A549 (cell line): ENCODE data around the gene NPTXR. TPM values are rescaled to one million over a fixed set of nuclear protein-coding genes. Genes with fewer than 3 reads are reported as not detected.

ENCODE experiments used
- ATAC-seq, 2 experiments: fragments of 200-7000 bp in 1 of 2; fragments of >200 bp in 1 of 2; cut with Nextera tagmentation in 1 of 2; cut with Tn5 transposase in 1 of 2; 3 replicates each; pipeline versions ENCODE4 v1.8.0 to v1.9.1; 2018 to 2020; ENCODE audit warnings: mild to moderate bottlenecking in 1 of 2, moderate library complexity in 1 of 2
- CTCF ChIA-PET: fragments of 300-600 bp; sonication (Branson Sonifier 250); formaldehyde crosslinking; extraction: SDS; loops from one replicate; lab custom pipeline; 2021; ENCODE audit warnings: antibody characterized with exemption, inconsistent platforms; lab: Yijun Ruan, JAX
- POLR2A ChIA-PET: fragments of 350-600 bp; formaldehyde crosslinking; extraction: SDS; loops from one replicate; lab custom pipeline; 2021; ENCODE audit warnings: antibody characterized with exemption, inconsistent platforms; lab: Yijun Ruan, JAX
- DNase-seq, 2 experiments: peaks; one replicate each; pipeline versions ENCODE4 v3.0.0 to v3.0.0-alpha.2; 2011 to 2016; ENCODE audit warnings: low read depth in 1 of 2, low spot score in 1 of 2
- FAIRE-seq: peaks from 2 replicates; lab custom pipeline; 2011; peaks lifted over from hg19 to GRCh38; lab: Jason Lieb, UNC
- H3K27ac ChIP-seq, 2 experiments: fragments of >200 bp; sonication (Bioruptor Twin); formaldehyde crosslinking; 3 replicates each; pipeline ENCODE4 v1.5.1; 2016 to 2017
- H3K4me1 ChIP-seq: fragments of >200 bp; sonication (Bioruptor Twin); formaldehyde crosslinking; 3 replicates; pipeline ENCODE4 v1.6.1; 2016
- H3K4me2 ChIP-seq: fragments of >200 bp; sonication (Bioruptor Twin); formaldehyde crosslinking; 3 replicates; pipeline ENCODE4 v1.6.1; 2016
- H3K4me3 ChIP-seq: fragments of >200 bp; sonication (Bioruptor Twin); formaldehyde crosslinking; 3 replicates; pipeline ENCODE4 v1.5.1; 2016
- H3K9me3 ChIP-seq: fragments of >200 bp; sonication (Bioruptor Twin); formaldehyde crosslinking; 3 replicates; pipeline ENCODE4 v1.6.1; 2016
- BHLHE40 ChIP-seq: IDR thresholded peaks from 2 replicates; pipeline ENCODE4 v1.6.1; 2012; ENCODE audit warnings: low read depth, low read length, inconsistent platforms
- CEBPB ChIP-seq, 2 experiments: fragments of >200 bp in 1 of 2; sonication (Bioruptor Twin) in 1 of 2; formaldehyde crosslinking in 1 of 2; IDR thresholded peaks; 2 replicates each; pipeline ENCODE4 v1.6.1; 2012 to 2016
- CHD4 ChIP-seq: fragments of 200-600 bp; sonication (generic); IDR thresholded peaks from 2 replicates; pipeline ENCODE4 v1.6.1; 2016; ENCODE audit warnings: antibody characterized with exemption, mild to moderate bottlenecking, borderline replicate concordance
- EHF ChIP-seq: fragments of 250-450 bp; sonication (Bioruptor Pico); IDR thresholded peaks from 2 replicates; pipeline ENCODE4 v1.5.0; 2020; ENCODE audit warnings: mild to moderate bottlenecking
- EHMT2 ChIP-seq: fragments of 200-600 bp; sonication (generic); IDR thresholded peaks from 2 replicates; pipeline ENCODE4 v1.6.1; 2016; ENCODE audit warnings: antibody characterized with exemption, low read depth, mild to moderate bottlenecking, moderate library complexity
- FOSB ChIP-seq: fragments of 250-450 bp; sonication (Bioruptor Pico); IDR thresholded peaks from 2 replicates; pipeline ENCODE4 v1.5.0; 2020; ENCODE audit warnings: mild to moderate bottlenecking, moderate library complexity
- FOSL2 ChIP-seq, 2 experiments: fragments of 450-650 bp in 1 of 2; fragments of >200 bp in 1 of 2; sonication (Bioruptor Twin) in 1 of 2; formaldehyde crosslinking; IDR thresholded peaks; 2 replicates each; pipeline versions ENCODE4 v1.5.0 to v1.6.1; 2016 to 2020; ENCODE audit warnings: mild to moderate bottlenecking in 1 of 2, moderate library complexity in 1 of 2
- HOXA7 ChIP-seq: fragments of 250-450 bp; sonication (Bioruptor Pico); IDR thresholded peaks from 2 replicates; pipeline ENCODE4 v1.5.0; 2020; ENCODE audit warnings: mild to moderate bottlenecking, moderate library complexity
- JUN ChIP-seq, 2 experiments: fragments of >200 bp; sonication (Bioruptor Twin); formaldehyde crosslinking; IDR thresholded peaks; 2 replicates in 1 of 2; 3 replicates in 1 of 2; pipeline ENCODE4 v1.6.1; 2016 to 2017
- JUNB ChIP-seq: fragments of >200 bp; sonication (Bioruptor Twin); formaldehyde crosslinking; IDR thresholded peaks from 2 replicates; pipeline ENCODE4 v1.6.1; 2016
- KDM5A ChIP-seq: fragments of 200-600 bp; sonication (generic); IDR thresholded peaks from 2 replicates; pipeline ENCODE4 v1.6.1; 2016; ENCODE audit warnings: antibody characterized with exemption, mild to moderate bottlenecking
- MYC ChIP-seq: IDR thresholded peaks from 2 replicates; pipeline ENCODE4 v1.6.1; 2012; ENCODE audit warnings: mild to moderate bottlenecking, inconsistent platforms, low read length, improper control_type of control experiment, borderline replicate concordance
- NPAS2 ChIP-seq: fragments of 250-450 bp; sonication (Bioruptor Pico); IDR thresholded peaks from 2 replicates; pipeline ENCODE4 v1.8.0; 2022; ENCODE audit warnings: mild to moderate bottlenecking, moderate library complexity, borderline replicate concordance
- POLR2A ChIP-seq: IDR thresholded peaks from 2 replicates; pipeline ENCODE4 v1.6.1; 2012; ENCODE audit warnings: mild to moderate bottlenecking, low read length
- RARB ChIP-seq: fragments of 250-450 bp; sonication (Bioruptor Pico); IDR thresholded peaks from 2 replicates; pipeline ENCODE4 v1.8.0; 2021; ENCODE audit warnings: mild to moderate bottlenecking, moderate library complexity
- SREBF2 ChIP-seq: fragments of 450-650 bp; IDR thresholded peaks from 2 replicates; pipeline ENCODE4 v1.6.1; 2014; ENCODE audit warnings: mild to moderate bottlenecking, moderate library complexity
- WGBS: methylation state at CpG from one replicate; pipeline ENCODE4 v1.1.6; 2017; ENCODE audit errors: missing lambda C conversion rate; 5-methylcytosine and 5-hydroxymethylcytosine counted together
- polyA plus RNA-seq, 4 experiments: library from polyadenylated mRNA; depleted of rRNA in 3 of 4; stranded (reverse); fragments of >200 nt; fragmentation: RNase III in 1 of 4; extraction: RNeasy Plus Mini Kit Qiagen cat#74134 plus additional on column Dnase treatment in 1 of 4; gene quantifications; 2 replicates in 3 of 4; 3 replicates in 1 of 4; pipeline ENCODE4 v1.2.3, GENCODE V29; 2011 to 2017
- TF ChIP-seq, protein P1 (sequence below): fragments of 250-450 bp; sonication (Bioruptor Pico); IDR thresholded peaks from 2 replicates; pipeline ENCODE4 v1.5.0; 2021; ENCODE audit warnings: mild to moderate bottlenecking, moderate library complexity, borderline replicate concordance
- TF ChIP-seq, protein P2 (sequence below): fragments of >200 bp; sonication (Bioruptor Twin); formaldehyde crosslinking; IDR thresholded peaks from 2 replicates; pipeline ENCODE4 v1.6.1; 2016
- TF ChIP-seq, protein P3 (sequence below): fragments of 250-450 bp; sonication (Bioruptor Pico); IDR thresholded peaks from 2 replicates; pipeline ENCODE4 v1.5.0; 2020; ENCODE audit warnings: low read depth, mild to moderate bottlenecking, moderate library complexity

The NPTXR gene
- polyA plus RNA-seq, 2 of the 4 experiments (the other 2 are of a cell fraction) = 3.3 to 15.3 TPM

DNA sequence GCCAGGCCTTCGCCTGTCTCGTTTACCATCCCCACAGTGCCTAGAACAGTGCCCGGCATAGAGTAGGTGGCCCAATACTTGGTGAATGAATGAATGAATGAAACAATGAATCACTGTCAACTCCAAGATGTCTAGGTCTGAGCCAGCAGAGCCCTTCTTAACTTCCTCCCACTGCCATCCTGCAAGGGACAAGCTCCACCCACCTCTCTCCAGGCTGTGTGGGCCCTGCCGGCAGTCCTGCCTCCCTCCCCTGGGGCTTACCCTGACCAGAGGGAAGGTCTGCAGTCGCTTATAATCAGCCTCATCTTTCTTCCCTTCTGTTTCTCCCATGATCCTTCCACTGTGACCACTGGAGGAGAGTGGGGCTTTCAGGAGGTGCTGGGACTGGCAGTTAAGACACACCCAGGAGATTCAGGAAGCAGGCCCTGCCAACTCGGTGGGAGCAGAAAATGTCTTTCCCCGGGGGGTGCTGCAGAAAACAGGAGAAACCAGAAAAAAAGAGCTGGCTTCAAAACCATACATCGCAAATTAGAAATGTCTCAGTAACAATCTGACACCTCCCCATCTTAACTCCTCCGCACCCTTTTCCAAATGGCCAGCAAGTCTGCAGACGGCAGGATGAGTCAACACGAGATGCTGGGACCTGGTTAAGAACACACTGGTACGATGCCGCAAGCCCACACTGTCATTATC is 61.3 kb downstream of the NPTXR start:
- H3K4me3 ChIP-seq = no peak overlapping the region
- no peaks in the 10 kb centered on the region for H3K9me3 ChIP-seq
- FAIRE-seq (no peak), ATAC-seq (no peak), DNase-seq (no peak)
- H3K27ac ChIP-seq = no peak overlapping the region
- 75% methylated on average over 13 of the region's 13 CpGs for WGBS
- no peak for TF ChIP-seq JUN (IDR thresholded peaks at IDR 0.05)
- H3K4me1 ChIP-seq = no peaks in the 10 kb centered on the region
- H3K4me2 ChIP-seq = no peak overlapping the region
- POLR2A ChIA-PET = no interaction called here
- CTCF ChIA-PET = interaction anchor here (0.6 to 6.0 kb wide), 8 partner anchors 11 to 353 kb away, joined by 3 to 45 read pairs (median 6); partner anchors contain the start of gene SUN2

DNA sequence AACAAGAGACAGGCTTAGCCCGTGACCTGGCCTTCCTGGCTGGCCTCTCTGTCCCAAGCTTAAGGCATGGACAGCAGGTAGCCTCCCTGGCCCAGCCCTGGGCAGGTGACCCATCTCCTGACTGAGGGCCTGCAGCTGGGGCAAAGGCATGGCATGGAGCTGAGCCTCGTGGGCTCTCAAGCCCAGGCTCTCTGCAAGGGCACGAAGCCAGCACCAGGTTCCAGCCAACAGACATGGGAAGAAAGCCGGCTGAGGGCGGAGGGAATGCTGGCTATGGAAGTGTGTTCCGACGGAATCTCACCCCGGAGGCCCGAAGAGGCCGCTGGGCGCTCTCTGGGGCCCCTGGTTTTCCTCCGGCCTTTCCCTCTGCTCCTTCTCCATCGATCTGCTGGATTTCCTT is 62.8 kb downstream of the NPTXR start:
- H3K9me3 ChIP-seq = no peaks in the 10 kb centered on the region
- H3K4me1 ChIP-seq = no peaks in the 10 kb centered on the region
- DNase-seq (no peak), FAIRE-seq (no peak), ATAC-seq (no peak)
- ChIA-PET CTCF (interaction anchor here (1.0 to 2.2 kb wide), 3 partner anchors 12 to 354 kb away, joined by 3 to 19 read pairs (median 8); no protein-coding TSS in a partner anchor), POLR2A (no interaction called here)
- H3K4me2 ChIP-seq = no peak overlapping the region
- 89% methylated on average over 8 of the region's 13 CpGs for WGBS
- H3K4me3 ChIP-seq = no peak overlapping the region
- no peak overlapping the region for H3K27ac ChIP-seq
- TF ChIP-seq, protein P1, sequence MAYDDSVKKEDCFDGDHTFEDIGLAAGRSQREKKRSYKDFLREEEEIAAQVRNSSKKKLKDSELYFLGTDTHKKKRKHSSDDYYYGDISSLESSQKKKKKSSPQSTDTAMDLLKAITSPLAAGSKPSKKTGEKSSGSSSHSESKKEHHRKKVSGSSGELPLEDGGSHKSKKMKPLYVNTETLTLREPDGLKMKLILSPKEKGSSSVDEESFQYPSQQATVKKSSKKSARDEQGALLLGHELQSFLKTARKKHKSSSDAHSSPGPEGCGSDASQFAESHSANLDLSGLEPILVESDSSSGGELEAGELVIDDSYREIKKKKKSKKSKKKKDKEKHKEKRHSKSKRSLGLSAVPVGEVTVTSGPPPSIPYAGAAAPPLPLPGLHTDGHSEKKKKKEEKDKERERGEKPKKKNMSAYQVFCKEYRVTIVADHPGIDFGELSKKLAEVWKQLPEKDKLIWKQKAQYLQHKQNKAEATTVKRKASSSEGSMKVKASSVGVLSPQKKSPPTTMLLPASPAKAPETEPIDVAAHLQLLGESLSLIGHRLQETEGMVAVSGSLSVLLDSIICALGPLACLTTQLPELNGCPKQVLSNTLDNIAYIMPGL (CRISPR knock-in tag) = no peak
- TF ChIP-seq HOXA7 (CRISPR knock-in tag) = no peak
- TF ChIP-seq JUN (IDR thresholded peaks at IDR 0.05) = no peak
- TF ChIP-seq, protein P2, sequence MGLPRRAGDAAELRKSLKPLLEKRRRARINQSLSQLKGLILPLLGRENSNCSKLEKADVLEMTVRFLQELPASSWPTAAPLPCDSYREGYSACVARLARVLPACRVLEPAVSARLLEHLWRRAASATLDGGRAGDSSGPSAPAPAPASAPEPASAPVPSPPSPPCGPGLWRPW = no peak
- no peak for TF ChIP-seq MYC
- no peak for TF ChIP-seq SREBF2
- no peak for TF ChIP-seq CHD4
- no peak for TF ChIP-seq BHLHE40
- TF ChIP-seq, protein P3, sequence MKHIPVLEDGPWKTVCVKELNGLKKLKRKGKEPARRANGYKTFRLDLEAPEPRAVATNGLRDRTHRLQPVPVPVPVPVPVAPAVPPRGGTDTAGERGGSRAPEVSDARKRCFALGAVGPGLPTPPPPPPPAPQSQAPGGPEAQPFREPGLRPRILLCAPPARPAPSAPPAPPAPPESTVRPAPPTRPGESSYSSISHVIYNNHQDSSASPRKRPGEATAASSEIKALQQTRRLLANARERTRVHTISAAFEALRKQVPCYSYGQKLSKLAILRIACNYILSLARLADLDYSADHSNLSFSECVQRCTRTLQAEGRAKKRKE = no peak
- no peak for TF ChIP-seq EHF (CRISPR knock-in tag)
- no peak for TF ChIP-seq NPAS2
- TF ChIP-seq FOSB (CRISPR knock-in tag) = no peak
- TF ChIP-seq CEBPB (IDR thresholded peaks at IDR 0.05) = no peak

DNA sequence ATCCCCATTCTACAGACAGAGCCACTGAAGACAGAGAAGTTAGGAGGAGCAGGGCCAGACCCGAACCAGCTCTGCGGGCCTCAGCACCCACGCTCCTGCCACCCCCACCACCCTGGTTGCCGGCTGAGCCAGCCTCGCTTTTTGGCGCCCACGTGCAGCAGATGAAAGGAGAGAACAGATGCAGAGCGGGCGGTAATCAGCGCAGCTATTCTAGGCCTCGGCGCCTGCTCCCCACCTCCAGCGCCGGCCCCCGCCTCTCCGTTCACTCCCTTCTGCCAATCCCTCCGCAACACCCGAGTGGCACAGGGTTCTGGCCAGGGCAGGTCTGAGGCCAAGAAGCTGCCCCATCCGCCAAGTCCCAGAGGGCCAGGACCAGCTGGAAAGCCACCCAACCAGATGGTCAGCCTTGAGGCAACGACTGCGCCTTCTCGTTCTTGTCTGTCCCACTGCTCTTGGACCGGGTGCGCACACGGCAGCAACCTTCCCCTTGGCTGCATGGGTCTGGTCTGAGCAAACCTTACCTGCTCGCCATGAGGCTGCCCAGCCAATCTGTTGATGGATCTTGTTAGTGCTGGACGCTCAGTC is 66.6 kb downstream of the NPTXR start:
- ATAC-seq = no peak
- no peak for TF ChIP-seq EHMT2
- no peak for TF ChIP-seq KDM5A
- TF ChIP-seq CEBPB (IDR thresholded peaks at IDR 0.05) = no peak
- no peak for TF ChIP-seq EHF (CRISPR knock-in tag)
- no peak for TF ChIP-seq JUNB
- TF ChIP-seq RARB = no peak
- no peak for TF ChIP-seq FOSL2 (IDR thresholded peaks at IDR 0.05)
- no peak for TF ChIP-seq FOSL2 (CRISPR knock-in tag; IDR thresholded peaks at IDR 0.05)
- no peak for TF ChIP-seq POLR2A
- TF ChIP-seq, protein P2 = no peak
- Histone ChIP-seq H3K4me3 (no peak overlapping the region), H3K4me1 (no peaks in the 10 kb centered on the region), H3K9me3 (no peaks in the 10 kb centered on the region), H3K4me2 (no peak overlapping the region), H3K27ac (no peak overlapping the region)
- ChIA-PET CTCF (interaction anchor here (1.0 to 2.8 kb wide), 9 partner anchors 8 to 92 kb away, joined by 3 to 10 read pairs (median 4); no protein-coding TSS in a partner anchor), POLR2A (no interaction called here)
- no peak for FAIRE-seq
- no peak for DNase-seq
- 90% methylated on average over 16 of the region's 27 CpGs for WGBS
